ENCODE data around the gene CDC37L1. TPM values are rescaled to one million over a fixed set of nuclear protein-coding genes. Genes with fewer than 3 reads are reported as not detected.

The CDC37L1 gene
- polyA plus RNA-seq, 1 of the 3 experiments (the other 2 are of a cell fraction), result 6.5 TPM

- no peak for TF ChIP-seq NFIC (IDR thresholded peaks at IDR 0.05; ENCODE audit: borderline replicate concordance)
- TF ChIP-seq POLR2AphosphoS5 (IDR thresholded peaks at IDR 0.05; ENCODE audit: low read depth, low read length), result no peak
- no peak for TF ChIP-seq TCF12 (IDR thresholded peaks at IDR 0.05)
- no peak for TF ChIP-seq JUND (IDR thresholded peaks at IDR 0.05)
- TF ChIP-seq MXI1 (IDR thresholded peaks at IDR 0.05; ENCODE audit: low read depth, low read length), result no peak
- no peak for TF ChIP-seq FOXM1 (IDR thresholded peaks at IDR 0.05; ENCODE audit: low read depth)
- TF ChIP-seq, protein P1, sequence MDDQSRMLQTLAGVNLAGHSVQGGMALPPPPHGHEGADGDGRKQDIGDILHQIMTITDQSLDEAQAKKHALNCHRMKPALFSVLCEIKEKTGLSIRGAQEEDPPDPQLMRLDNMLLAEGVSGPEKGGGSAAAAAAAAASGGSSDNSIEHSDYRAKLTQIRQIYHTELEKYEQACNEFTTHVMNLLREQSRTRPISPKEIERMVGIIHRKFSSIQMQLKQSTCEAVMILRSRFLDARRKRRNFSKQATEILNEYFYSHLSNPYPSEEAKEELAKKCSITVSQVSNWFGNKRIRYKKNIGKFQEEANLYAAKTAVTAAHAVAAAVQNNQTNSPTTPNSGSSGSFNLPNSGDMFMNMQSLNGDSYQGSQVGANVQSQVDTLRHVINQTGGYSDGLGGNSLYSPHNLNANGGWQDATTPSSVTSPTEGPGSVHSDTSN (IDR thresholded peaks at IDR 0.05), result no peak
- TF ChIP-seq FOXJ3 (CRISPR knock-in tag; IDR thresholded peaks at IDR 0.05), result no peak
- no peak for TF ChIP-seq SIN3A (IDR thresholded peaks at IDR 0.05; ENCODE audit: borderline replicate concordance, low read depth, low read length)
- TF ChIP-seq FOSL2 (IDR thresholded peaks at IDR 0.05; ENCODE audit: borderline replicate concordance, low read depth), result no peak
- TF ChIP-seq RXRA (IDR thresholded peaks at IDR 0.05; ENCODE audit: borderline replicate concordance, low read depth), result no peak
- no peak for TF ChIP-seq TEAD4 (IDR thresholded peaks at IDR 0.05; ENCODE audit: borderline replicate concordance, insufficient read depth)
- TF ChIP-seq EP300 (IDR thresholded peaks at IDR 0.05; ENCODE audit: borderline replicate concordance in 1 of 2, low read depth in 1 of 2, low read length in 1 of 2), result no peak
- TF ChIP-seq, protein P2, sequence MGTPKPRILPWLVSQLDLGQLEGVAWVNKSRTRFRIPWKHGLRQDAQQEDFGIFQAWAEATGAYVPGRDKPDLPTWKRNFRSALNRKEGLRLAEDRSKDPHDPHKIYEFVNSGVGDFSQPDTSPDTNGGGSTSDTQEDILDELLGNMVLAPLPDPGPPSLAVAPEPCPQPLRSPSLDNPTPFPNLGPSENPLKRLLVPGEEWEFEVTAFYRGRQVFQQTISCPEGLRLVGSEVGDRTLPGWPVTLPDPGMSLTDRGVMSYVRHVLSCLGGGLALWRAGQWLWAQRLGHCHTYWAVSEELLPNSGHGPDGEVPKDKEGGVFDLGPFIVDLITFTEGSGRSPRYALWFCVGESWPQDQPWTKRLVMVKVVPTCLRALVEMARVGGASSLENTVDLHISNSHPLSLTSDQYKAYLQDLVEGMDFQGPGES (IDR thresholded peaks at IDR 0.05; ENCODE audit: low read depth, low read length), result no peak
- TF ChIP-seq, protein P3, sequence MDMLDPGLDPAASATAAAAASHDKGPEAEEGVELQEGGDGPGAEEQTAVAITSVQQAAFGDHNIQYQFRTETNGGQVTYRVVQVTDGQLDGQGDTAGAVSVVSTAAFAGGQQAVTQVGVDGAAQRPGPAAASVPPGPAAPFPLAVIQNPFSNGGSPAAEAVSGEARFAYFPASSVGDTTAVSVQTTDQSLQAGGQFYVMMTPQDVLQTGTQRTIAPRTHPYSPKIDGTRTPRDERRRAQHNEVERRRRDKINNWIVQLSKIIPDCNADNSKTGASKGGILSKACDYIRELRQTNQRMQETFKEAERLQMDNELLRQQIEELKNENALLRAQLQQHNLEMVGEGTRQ (IDR thresholded peaks at IDR 0.05; ENCODE audit: borderline replicate concordance, low read depth, low read length), result no peak
- no peak for TF ChIP-seq SMC3 (IDR thresholded peaks at IDR 0.05; ENCODE audit: low read depth, low read length)
- no peak for TF ChIP-seq RFX5 (IDR thresholded peaks at IDR 0.05; ENCODE audit: low read length)
- TF ChIP-seq GABPA (IDR thresholded peaks at IDR 0.05; ENCODE audit: low read depth), result no peak
- no peak for TF ChIP-seq ELF1 (IDR thresholded peaks at IDR 0.05)
- TF ChIP-seq CHD2 (IDR thresholded peaks at IDR 0.05; ENCODE audit: low read length, partially characterized antibody), result no peak
Observed at GRCh38 chr9:4677392-4677791, 2.0 kb upstream of the CDC37L1 start.

More at GRCh38 chr9:4677392-4677791, 2.0 kb upstream of the CDC37L1 start:
- Histone ChIP-seq H3F3A (replicated peaks; ENCODE audit: insufficient read depth) (peaks cover 14% of the 10 kb centered on the region), H3K4me3 (ENCODE audit: low read depth in 2 of 2, low read length in 1 of 2) (no peak overlapping the region), H3K9ac (no peak overlapping the region), H3K4me1 (ENCODE audit: control insufficient read depth in 1 of 2, insufficient read depth in 2 of 2, low read depth in 1 of 2, low read length in 1 of 2) (peaks cover 3 to 5% of the 10 kb centered on the region in 2 experiments; a peak in 3 of 4 replicates), H3K4me2 (no peak overlapping the region), H3K27me3 (ENCODE audit: insufficient read depth) (no peaks in the 10 kb centered on the region), H3K36me3 (replicated peaks in 1 of 2; ENCODE audit: control insufficient read depth in 1 of 2, insufficient read depth in 2 of 2, low read length in 1 of 2) (no peaks in the 10 kb centered on the region), H3K79me2 (ENCODE audit: insufficient read depth) (peaks cover 30% of the 10 kb centered on the region), H3K9me3 (no peaks in the 10 kb centered on the region), H4K20me1 (ENCODE audit: insufficient read depth) (no peaks in the 10 kb centered on the region), H3K27ac (ENCODE audit: low read depth in 2 of 2, low read length in 1 of 2) (no peak overlapping the region), H3K9me2 (no peaks in the 10 kb centered on the region), H2AFZ (ENCODE audit: low read depth) (no peak overlapping the region)
- WGBS (ENCODE audit: low lambda C conversion rate), result 89% methylated on average over 3 of the region's 3 CpGs
- CTCF ChIA-PET, result interaction anchor here (1.0 kb wide), 1 partner anchor 11 kb away, joined by 5 read pairs; the partner anchor contains the start of gene SPATA6L
- POLR2A ChIA-PET, result no interaction called here
- DNase-seq, result no peak
